RWPE2 (cell line): ENCODE data around the gene PTPN14.

ENCODE experiments used
- ATAC-seq: fragments of 200-7000 bp; cut with Tn5 transposase; 3 replicates; pipeline ENCODE4 v1.9.1; 2021; ENCODE audit warnings: low read depth
- DNase-seq: peaks from one replicate; pipeline ENCODE4 v3.0.0-alpha.2; 2020; ENCODE audit warnings: low spot score
- H3K27ac ChIP-seq: fragments of 450-650 bp; 2 replicates; pipeline ENCODE4 v1.5.1; 2017; ENCODE audit warnings: mild to moderate bottlenecking; ENCODE audit not compliant: poor library complexity, severe bottlenecking
- H3K27me3 ChIP-seq: fragments of 250-450 bp; sonication (Bioruptor Pico); 2 replicates; pipeline ENCODE4 v1.5.1; 2021; ENCODE audit warnings: mild to moderate bottlenecking, moderate library complexity; ENCODE audit not compliant: insufficient read depth, poor library complexity, severe bottlenecking
- H3K36me3 ChIP-seq: fragments of 250-450 bp; sonication (Bioruptor Pico); 2 replicates; pipeline ENCODE4 v1.5.1; 2020; ENCODE audit warnings: low read depth, mild to moderate bottlenecking, moderate library complexity
- H3K4me1 ChIP-seq: fragments of 250-450 bp; sonication (Bioruptor Pico); 2 replicates; pipeline ENCODE4 v1.5.1; 2021; ENCODE audit warnings: mild to moderate bottlenecking, moderate library complexity; ENCODE audit not compliant: insufficient read depth, poor library complexity, severe bottlenecking
- H3K4me3 ChIP-seq: fragments of 250-450 bp; sonication (Bioruptor Pico); 2 replicates; pipeline ENCODE4 v1.5.1; 2021; ENCODE audit warnings: mild to moderate bottlenecking, moderate library complexity; ENCODE audit not compliant: severe bottlenecking
- H3K9me3 ChIP-seq: fragments of 250-450 bp; sonication (Bioruptor Pico); 2 replicates; pipeline ENCODE4 v1.5.1; 2021; ENCODE audit warnings: mild to moderate bottlenecking, moderate library complexity; ENCODE audit not compliant: severe bottlenecking
- CTCF ChIP-seq: fragments of 450-650 bp; IDR thresholded peaks from one replicate; pipeline ENCODE4 v1.5.1; 2017; ENCODE audit warnings: mild to moderate bottlenecking, moderate library complexity; ENCODE audit not compliant: poor library complexity, severe bottlenecking

Gene PTPN14

GRCh38 chr1:214550857-214551435, 456 bp downstream of the PTPN14 start:
- ATAC-seq (peak; percentile 6; the same call in 2 of the 3 replicates), DNase-seq (peak; percentile 30)
- peaks cover 23% of the 10 kb centered on the region for H3K4me1 ChIP-seq

GRCh38 chr1:214550013-214550856, 1.2 kb downstream of the PTPN14 start:
- ATAC-seq, result peak; percentile 30; the same call in 2 of the 3 replicates
- no peaks in the 10 kb centered on the region for H3K9me3 ChIP-seq
- DNase-seq, result no peak
- H3K27me3 ChIP-seq, result no peaks in the 10 kb centered on the region
- peak overlapping the region; percentile 85 for H3K4me3 ChIP-seq
- TF ChIP-seq CTCF, result no peak
- H3K27ac ChIP-seq, result peak overlapping the region; percentile 92
- peaks cover 19% of the 10 kb centered on the region for H3K36me3 ChIP-seq
- peaks cover 23% of the 10 kb centered on the region for H3K4me1 ChIP-seq

More at GRCh38 chr1:214550857-214551435, 456 bp downstream of the PTPN14 start:
- H3K9me3 ChIP-seq, result no peaks in the 10 kb centered on the region
- peaks cover 16% of the 10 kb centered on the region for H3K36me3 ChIP-seq
- peak overlapping the region; percentile 92 for H3K27ac ChIP-seq
- no peak for TF ChIP-seq CTCF
- H3K4me3 ChIP-seq, result peak overlapping the region; percentile 85
- H3K27me3 ChIP-seq, result no peaks in the 10 kb centered on the region

- Histone ChIP-seq H3K4me1 (peaks cover 23% of the 10 kb centered on the region), H3K27me3 (no peaks in the 10 kb centered on the region), H3K4me3 (peak overlapping the region; percentile 85), H3K36me3 (peaks cover 19% of the 10 kb centered on the region), H3K9me3 (no peaks in the 10 kb centered on the region), H3K27ac (peak overlapping the region; percentile 92)
- ATAC-seq (no peak), DNase-seq (no peak)
- no peak for TF ChIP-seq CTCF
Observed at GRCh38 chr1:214549604-214550003, 1.8 kb downstream of the PTPN14 start.

- Histone ChIP-seq H3K36me3 (peaks cover 19% of the 10 kb centered on the region), H3K27me3 (no peaks in the 10 kb centered on the region), H3K9me3 (no peaks in the 10 kb centered on the region), H3K4me1 (peaks cover 23% of the 10 kb centered on the region), H3K4me3 (peak overlapping the region; percentile 85), H3K27ac (peak overlapping the region; percentile 92)
- DNase-seq (no peak), ATAC-seq (no peak)
- TF ChIP-seq CTCF, result no peak
Observed at GRCh38 chr1:214548988-214549387, 2.4 kb downstream of the PTPN14 start.
